ENCODE results near the gene VAV2.

Gene VAV2

DNA sequence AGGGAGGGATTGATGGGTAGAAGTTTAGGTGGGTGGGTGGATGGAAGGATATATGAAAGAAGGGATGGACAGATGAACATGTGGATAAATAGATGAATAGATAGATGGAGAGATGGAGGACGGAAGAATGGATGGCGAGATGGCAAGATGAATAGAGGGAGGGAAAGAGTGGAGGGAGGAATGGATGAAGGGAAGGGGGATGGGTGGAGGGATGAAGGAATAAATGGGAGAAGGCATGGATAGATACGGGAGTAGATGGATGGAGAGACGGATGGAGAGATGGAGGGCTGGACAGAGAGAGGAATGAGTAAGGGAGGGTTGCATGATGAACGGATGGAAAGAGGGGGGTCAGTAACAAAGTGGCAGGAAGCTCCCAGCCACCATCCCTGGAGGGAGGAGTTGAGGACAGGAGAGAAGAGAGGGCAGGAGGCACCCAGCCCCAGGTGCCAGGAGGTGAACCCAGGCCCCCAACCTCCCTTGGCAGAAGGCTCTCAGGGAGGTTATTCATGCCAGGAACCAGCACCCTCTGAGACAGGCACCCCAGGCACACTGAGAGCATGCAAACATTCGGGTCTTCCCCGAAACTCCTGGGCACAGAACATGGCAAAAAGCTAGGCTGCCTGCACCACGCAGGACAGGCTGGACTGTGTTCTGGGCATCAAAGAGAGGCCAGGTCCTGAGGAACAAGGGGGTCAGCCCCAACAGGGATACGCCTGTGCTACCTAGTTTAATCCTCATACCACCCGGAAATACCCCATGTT is 263.1 kb downstream of the VAV2 start:
- DNase-seq (ENCODE audit: low read depth): no peak

DNA sequence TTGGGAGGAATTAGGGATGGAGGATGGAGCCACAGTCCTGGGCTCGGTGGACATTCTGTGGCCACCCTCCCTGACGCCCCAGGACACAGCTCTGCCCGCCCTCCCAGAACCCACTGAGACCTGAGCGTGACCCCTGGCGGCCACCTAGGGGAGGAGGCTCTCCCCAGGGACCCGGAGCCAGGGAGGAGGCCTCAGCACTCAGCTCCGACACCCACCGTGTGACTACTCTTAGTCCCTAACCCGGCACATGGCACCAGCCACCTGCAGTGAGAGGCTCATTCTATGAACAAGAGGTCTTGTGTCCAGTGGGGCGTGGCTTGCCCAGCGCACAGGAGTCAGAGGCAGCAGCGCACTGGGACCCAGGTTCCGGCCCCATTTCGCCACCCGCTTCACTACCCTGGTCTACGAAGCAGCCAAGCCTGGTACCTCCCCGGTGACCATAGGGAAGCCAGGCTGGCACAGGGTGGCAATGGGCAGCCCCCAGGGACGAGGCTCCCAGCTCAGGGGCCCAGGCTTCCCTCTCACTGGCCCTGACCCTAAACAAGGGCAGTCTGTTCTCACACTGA is 264.2 kb downstream of the VAV2 start:
- no peak for DNase-seq (ENCODE audit: low read depth)

DNA sequence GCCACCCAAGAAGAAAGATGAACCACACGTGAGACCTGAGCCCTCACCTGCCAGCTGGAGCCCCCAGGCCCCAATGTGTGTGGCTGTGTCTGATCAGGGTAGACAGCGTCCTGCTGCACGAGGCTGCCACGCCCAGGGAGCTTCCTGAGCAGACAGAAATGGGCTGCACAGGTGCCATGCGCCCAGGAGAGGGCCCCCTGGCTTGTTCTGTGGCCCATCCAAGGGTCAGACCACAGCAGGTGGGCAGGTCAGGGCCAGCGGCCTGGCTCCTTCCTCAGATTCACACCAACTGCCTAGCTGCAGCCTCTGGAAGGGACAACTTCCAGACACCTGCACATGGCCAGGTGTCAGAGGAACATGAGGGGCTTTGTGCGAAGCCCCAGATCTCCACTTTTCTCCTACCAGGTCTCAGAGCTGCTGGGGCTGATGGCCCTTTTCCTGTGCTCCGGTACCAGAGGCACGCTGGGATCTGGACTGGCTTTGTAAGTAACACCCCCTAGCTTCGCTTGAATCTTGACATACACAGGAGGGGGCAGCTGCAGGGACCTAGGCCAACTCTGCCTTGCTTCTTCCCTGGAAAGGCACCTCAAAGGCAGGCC is 264.7 kb downstream of the VAV2 start:
- DNase-seq (ENCODE audit: low read depth): no peak

DNA sequence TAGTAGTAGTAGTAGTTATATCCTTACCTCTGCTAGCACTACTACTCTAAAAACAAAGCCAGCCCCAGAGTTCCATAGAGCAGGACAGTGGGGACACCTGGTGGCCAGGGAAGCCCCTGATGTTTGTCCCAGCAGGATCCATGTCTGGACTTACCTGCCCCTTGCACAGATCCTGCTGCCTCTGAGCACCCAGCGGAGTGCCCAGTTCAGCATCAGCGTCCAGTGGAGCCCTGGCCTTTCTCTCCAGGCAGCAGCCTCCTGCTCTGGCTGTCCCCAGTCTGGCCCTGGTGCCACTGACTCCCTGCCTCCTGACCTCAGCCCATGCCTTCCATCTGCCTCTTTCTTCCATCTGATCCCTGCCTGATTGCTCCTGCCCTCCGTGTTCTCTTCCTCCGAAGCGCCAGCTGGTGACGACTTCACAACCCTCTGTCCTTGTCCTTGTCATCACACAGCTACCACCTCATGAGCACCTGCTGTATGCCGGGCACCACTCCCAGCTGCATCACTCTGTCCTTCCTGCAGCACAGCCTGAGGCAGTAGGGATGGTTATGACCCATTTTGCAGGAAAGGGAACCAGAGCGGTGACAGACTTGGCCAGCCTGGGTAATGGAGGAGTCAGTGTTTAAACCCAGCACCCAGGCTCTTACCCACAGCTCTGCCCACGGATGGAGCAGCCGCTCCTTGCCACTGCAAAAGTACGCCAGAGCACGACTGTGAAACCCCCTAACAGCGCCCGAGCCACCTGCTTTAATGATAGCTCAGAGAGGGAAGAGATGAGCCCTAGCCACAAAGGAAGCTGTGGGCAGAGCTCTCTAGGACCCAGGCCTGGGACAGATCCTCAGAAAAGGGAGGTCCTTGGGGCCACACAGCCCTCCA is 265.5 kb downstream of the VAV2 start:
- peak; percentile 42 for DNase-seq (ENCODE audit: low read depth)

DNA sequence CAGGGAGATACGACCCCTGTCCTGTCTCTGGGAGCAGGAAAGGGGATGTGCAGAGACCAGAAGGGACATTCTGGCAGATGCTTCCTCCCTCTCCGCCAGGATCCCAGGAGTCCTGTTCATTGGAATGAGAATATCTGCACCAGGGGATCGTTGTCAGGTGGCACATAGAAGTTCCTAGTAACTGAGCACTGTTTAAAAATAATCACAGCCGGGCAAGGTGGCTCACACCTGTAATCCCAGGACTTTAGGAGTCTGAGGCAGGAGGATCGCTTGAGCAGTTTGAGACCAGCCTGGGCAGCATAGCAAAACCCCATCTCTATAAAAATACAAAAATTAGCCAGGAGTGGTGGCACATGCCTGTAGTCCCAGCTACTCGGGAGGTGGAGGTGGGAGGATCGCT is 266.2 kb downstream of the VAV2 start:
- DNase-seq (ENCODE audit: low read depth): no peak

DNA sequence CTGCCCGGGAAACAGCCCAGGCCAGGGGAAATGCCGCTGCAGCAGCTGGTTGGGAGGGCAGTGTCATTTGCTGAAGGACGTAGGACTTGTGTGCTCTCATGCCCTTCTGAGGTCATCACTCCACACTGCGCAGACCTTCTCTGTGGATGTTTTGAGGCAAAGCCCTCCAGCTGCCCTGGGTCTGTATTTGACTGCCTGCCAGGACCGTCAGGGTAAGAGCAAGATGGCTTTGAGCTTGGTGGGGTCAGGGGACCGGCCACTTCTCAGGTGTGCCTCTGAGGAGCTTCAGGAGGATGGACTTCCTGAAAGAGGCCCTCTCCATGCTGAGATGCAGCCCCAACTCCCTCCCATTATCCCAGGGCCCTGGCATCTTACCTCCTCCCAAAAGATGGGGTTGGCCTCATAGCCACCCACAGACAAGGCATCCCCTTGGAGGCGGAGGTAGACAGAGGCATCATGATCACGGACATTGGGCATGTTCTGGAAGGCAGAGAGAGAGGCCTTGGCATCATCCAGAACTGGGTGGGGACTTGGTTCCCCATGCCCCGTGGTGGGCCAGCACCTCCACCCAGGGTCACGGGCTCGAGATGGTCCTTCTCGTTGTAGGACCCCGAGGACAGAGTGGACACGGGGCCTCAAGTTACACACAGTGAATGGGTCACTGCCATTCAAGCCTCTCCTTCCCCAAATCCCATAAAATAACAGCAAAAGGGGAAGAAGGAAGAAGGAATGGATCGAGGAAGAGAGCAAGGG is 273.4 kb downstream of the VAV2 start:
- no peak for DNase-seq (ENCODE audit: low read depth)

DNA sequence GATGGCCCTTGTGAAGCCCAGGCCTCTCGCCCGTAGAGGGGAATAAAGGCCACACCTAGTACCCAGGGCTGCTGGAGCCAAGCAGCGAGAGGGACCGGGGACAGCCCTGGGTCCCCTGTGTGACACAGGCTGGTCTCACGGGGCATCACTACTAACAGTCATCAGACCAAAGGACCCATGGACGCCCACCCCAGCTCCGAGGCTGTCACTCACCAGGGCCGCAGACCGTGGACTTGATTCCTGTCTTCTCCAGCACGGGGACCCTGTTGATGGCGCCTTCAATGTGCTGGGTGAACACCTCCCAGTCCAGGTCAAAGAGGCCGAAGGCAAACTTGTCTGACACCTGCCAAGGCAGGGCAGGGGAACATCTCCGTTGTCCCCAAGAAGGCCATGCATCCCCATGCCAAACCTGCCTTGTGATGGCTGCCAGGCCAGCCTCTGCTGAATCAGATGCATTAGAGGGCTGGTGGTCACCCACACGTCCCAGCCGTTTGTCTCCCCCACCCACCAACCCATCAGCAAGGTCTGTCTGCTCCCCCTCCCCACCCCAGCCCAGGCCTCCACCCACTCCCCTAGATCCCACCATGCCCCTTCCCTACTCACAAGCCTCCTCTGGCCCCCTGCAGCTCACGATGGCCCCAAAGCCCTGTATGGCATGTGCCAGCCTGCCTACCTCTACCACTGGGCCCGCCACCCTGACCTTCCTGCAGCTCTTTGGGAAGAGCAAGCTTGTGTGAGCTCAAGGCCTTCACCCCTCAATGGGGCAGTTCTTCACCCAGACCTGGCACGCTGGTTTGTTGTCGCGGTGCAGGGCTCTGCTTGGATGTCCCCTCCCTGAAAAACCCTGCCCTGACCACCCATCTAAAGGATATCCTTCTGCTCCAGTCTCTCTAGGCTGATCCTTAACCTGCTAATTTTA is 274.8 kb downstream of the VAV2 start:
- no peak for DNase-seq (ENCODE audit: low read depth)

DNA sequence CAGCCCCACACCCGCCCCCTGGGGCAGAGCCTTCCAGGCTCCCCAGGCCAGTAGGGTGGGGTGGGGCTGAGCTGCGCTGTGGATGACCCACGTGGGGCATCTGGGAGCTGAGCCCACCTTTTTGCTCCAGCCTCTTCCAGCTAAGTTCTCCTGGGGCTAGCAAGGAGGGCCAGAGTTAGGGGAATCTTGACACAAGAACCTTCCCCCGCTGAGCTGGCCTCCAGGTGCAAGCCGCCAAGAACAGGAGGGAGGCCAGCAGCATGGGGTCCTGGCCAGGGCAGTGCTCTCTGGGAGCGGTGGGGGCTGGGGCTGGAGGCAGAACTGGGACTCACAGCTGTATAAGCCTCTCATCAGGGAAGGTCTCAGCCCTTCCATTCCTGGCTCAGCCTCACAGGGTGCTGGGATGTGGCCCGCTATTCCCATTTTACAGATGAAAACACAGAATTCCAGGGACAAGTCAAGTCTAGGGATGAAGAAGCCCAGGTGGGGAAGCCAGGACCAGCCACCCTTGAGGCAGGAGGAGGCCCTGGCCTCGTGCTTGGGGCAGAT is 275.5 kb downstream of the VAV2 start:
- no peak for DNase-seq (ENCODE audit: low read depth)

DNA sequence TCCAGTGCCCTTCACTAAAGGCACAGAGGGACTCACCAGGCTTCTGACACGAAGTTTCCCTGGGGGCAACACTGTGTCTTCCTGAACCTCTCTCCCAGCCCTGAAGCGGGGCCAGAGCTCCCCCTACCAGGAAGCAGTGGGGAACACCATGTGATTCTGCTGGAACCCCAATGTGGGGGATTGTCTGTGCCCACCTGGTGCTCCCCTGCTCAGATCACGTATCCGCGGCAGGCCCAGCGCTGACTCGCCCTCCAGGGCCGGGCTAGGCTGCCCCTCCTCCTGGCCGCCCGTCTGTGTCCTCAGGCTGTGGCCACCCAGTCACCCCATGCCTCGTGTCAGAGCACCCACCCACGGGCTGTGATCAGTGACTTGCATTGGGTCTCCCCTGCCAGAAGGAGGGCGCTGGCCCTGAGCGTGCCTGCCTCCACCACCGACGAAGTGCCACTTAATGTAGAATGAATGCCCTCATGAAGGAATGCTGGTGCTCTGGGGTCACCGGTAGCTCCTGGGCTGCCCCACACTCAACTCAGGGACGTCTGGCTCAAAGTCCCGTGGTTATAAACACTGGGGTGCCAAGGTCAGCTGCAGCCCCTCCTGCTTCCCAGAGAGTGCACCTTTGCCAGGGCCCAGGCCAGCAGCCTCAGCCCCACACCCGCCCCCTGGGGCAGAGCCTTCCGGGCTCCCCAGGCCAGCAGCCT is 276.1 kb downstream of the VAV2 start:
- DNase-seq (ENCODE audit: low read depth): no peak

DNA sequence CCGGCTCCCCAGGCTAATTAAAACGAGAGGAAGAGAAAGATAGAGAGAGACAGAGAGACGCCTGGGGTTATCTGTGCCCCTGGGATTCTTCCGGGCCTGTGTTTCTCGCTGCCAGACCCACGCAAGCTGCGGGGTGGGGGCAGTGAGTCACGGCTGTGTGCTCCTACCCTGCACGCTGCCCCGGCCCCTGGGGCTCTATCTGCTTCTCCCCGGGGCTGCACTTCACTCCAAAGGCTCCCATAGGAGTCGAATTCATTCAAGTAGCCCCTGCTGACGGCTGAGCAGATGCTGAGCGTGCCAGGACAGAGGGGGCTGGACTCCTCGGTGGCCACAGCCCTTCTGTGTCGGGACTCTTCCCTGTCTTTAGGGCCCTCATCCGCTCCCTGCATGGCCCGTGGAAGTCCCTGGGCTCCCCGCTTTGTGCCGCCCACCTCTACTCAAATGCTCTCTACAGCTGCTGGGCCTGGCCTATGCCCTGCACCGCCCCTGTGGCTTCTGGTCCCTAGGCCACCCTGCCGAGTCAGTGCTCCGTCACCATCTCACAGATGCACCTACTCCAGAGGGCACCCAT is 276.7 kb downstream of the VAV2 start:
- DNase-seq (ENCODE audit: low read depth): no peak

DNA sequence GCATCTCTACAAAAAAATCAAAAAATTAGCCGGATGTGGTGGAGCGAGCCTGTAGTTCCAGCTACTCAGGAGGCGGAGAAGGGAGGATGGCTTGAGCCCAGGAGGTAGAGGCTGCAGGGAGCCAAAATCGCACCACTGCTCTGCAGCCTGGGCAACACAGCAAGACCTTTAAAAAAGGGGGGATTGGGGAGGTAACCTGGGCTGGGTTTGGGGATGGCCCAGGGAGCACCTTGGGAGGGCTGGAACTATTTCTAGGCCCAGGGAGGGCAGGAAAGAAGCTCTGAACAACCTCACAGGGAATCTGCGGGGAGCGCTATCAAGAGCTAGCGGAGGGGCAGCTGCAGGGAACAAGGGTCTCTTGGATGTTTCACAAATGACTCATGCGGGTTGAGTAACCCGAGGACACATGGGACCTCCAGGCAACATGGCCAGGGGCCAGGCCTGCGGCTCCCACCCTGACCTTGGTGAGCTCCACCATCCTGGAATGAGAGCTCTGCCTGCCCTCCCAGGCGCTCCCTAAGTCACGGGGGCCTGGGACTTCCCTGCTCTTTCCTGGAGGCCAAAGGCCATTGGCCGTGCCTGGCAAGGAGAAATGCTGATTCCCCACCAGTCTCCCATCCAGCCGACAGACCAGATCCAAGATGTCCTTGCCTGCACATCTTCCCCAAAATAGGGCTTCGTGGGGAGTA is 277.4 kb downstream of the VAV2 start:
- DNase-seq (ENCODE audit: low read depth): no peak

DNA sequence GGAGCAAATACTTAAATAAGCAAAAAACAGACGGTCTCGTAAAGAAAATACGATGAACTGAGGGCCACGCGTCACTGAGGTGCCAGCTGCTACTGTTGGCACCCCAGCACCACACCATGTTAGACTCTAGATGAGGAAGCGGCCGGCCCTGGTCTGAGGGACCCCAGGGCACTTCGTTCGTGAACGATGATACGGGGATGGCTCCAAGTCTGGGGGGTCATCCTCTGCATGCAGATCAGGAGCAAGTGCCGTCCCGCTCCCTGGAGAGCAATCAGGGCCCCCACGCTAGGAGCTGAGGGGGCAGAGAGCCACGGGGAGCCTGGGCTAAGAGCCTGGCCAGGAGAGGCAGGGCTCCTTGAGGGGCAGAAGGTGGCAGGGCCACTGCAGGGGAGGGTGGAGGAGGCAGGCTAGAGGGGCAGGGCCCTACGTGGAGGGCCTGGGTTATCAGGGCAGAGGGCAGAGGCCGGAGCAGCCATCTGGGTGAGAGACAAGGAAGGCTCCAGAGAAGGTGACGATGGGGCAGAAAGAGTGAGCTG is 278.1 kb downstream of the VAV2 start:
- no peak for DNase-seq (ENCODE audit: low read depth)

DNA sequence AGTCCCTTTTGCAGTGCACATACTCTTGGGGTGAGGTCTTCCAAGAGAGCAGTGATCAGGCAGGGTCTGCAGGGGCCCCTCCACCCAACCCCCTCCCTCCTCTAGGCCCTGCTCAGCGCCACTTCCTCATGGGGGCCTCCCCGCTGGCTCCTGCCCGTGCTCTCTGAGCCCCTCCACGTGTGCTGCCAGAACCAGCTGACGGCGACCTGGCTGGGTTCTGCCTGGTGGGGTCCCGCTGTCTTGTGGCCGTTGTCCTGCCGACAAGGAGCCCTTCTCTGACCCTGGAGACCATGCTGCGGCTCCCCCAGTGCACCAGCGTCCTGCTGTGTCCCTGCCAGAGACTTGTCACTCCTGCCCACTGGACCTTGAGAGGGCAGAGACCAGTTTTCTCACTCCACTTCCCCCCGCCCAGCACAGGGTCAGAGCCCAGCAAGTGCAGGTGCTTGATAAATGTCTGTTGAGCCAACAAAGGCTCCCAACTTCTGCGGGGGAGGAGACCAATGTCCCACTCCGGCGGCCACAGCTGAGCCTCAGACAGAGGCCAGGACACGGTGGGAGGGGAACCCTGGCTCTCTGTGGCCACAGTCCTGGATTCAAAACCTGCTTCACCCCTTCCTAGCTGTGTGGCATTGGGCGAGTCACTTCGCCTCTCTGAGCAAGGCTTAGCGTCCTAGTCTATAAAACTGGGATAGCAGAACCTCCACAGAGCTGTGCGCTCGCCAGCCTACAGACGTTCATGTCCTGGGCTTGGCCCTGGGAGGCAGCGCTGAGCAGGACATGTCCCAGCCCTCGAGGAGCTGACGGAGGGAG is 278.8 kb downstream of the VAV2 start:
- DNase-seq (ENCODE audit: low read depth): no peak

DNA sequence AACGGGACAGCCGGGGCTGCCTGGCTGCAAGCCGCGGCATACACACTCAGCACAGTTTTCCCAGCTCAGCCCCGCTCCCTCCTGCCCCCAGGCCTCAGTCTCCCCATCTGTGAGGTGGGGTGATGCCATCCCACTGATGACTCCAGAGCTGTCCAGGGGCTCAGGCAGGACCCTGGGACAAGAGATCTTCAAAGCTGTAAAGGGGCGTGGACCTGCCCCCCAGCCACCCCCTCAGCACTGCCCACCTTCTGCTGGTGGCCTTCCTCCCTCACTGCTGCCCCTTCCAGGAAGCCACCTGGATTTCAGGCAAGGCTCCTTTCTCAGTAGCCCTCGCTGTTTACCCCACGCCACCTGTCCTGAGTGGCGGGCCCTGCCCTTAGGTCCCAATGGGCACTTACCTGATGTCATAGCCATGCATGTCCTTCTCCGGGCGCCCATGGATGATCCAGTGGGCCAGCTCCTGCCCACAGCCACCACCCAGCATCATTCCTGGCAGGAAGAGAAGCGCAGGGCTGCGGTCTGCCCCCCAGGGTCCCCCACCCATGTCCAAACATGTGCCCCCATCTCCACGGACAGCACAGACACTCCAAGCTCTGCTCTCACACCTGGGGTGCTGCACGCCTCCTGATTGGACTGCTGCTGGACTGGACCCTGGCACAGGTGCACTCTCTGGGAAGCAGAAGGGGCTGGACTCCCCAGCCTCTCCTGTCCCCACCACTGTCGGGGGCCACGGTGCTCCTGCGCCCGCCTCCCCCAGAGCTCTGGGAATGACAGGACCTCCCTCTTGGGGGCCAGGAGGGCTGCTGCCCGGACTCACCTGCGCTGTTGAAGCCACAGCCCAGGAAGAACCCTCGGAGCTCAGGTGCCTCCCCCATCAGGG is 279.7 kb downstream of the VAV2 start:
- no peak for DNase-seq (ENCODE audit: low read depth)

Data from stimulated activated CD8-positive, alpha-beta memory T cell treated with anti-CD3 and anti-CD28 coated beads, Interleukin-12 subunit alpha, Interleukin-12 subunit beta, amount 100 ng/mL, for 1 hour (primary cell).